HG03045 (cell line): ENCODE results near the gene CST6.
A peak's percentile ranks its signal among the peaks of the same experiment; 100 is the strongest.

Source experiments
- ATAC-seq: cut with Tn5 transposase; IDR thresholded peaks from one replicate; pipeline ENCODE4 v1.9.1; 2021; ENCODE audit warnings: mild to moderate bottlenecking, moderate library complexity; ENCODE audit not compliant: unreplicated experiment

Gene CST6

GRCh38 chr11:66045177-66045639, 33.4 kb downstream of the CST6 start:
- ATAC-seq: no peak

DNA sequence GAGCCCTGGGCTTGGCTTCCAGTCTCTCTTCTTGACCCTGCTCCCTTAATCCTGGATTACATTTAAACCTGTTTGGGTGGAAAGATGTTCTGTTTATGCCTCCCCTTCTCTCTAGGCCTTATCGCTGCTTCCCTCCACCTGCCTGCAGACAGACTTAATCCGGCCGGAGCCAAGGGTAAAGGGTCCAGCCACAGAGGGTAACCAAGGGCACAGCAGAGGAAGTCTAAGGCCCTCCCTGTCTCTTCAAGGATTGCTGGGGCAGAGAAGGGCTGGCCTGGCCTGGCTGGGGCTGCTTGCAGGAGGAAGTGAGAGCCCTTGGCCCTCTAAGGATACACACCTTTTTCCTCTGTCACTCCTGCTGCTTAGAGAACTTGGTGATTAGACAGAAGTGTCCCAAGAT, 35.1 kb downstream of the CST6 start:
- no peak for ATAC-seq

- ATAC-seq: no peak
Observed at GRCh38 chr11:66047541-66048365, 35.9 kb downstream of the CST6 start.

DNA sequence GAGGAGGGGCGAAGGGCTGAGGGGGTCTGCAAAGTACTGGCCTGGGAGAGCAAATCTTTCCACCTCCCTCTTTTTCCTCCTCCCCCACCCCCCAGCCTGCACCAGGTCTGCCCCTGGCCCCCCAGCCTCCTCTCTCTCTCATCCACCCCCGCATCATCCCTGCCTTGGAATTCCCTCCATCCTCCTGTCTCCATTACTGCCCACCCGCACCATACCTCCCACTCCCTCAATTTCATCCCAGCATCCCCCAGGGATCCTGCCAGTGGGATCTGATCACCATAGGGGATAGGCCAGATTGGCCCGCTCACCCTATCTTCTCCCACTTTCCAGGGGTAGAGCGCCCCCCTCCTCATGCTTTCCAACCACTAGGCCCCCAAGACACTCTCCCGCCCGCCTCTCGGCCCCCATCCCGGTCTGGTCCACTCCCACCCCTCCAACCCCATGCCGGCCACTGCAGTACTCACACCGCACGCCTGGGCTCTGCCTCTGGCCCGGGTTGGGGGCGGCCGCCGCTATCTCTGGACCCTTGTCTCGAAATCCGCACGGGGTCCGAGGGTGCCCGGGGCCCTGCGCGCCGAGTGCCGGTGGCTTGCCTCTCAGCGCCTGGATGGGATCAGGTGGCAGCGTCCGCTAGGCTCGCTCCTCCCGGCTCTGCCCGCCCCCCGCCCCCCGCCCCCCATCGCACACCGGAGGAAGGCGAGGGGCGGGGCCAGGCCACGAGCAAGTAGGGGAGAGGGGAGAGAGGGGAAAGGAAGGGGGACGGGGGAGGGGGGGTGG, 36.9 kb downstream of the CST6 start, which contains the start of gene GAL3ST3:
Gene GAL3ST3 (minus strand): TSS at position 615 of the 777 bp plus-strand sequence. CDS start 3,746 bp downstream, outside the sequence.
- no peak for ATAC-seq

GRCh38 chr11:66050581-66051231, 38.9 kb downstream of the CST6 start:
- ATAC-seq: no peak

DNA sequence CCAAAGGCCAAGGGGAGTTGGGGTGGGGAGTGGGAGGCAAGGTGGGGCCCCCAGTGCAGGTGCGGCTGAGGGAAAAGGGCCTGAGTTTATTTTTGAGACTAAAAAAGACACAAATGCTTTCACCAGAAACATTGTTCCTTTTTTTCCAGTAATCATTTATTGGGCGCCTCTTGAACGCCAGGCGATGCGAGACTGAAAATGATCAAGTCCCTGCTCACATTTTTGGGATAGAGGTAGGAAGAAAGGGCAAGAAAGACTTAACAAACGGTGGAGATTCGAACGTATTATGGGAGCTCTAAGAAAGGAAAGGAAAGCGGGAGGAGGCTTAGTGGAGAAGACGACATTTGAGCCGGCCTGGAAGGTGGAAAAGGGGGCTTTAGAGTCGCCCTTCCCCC, 39.6 kb downstream of the CST6 start:
- ATAC-seq: no peak

DNA sequence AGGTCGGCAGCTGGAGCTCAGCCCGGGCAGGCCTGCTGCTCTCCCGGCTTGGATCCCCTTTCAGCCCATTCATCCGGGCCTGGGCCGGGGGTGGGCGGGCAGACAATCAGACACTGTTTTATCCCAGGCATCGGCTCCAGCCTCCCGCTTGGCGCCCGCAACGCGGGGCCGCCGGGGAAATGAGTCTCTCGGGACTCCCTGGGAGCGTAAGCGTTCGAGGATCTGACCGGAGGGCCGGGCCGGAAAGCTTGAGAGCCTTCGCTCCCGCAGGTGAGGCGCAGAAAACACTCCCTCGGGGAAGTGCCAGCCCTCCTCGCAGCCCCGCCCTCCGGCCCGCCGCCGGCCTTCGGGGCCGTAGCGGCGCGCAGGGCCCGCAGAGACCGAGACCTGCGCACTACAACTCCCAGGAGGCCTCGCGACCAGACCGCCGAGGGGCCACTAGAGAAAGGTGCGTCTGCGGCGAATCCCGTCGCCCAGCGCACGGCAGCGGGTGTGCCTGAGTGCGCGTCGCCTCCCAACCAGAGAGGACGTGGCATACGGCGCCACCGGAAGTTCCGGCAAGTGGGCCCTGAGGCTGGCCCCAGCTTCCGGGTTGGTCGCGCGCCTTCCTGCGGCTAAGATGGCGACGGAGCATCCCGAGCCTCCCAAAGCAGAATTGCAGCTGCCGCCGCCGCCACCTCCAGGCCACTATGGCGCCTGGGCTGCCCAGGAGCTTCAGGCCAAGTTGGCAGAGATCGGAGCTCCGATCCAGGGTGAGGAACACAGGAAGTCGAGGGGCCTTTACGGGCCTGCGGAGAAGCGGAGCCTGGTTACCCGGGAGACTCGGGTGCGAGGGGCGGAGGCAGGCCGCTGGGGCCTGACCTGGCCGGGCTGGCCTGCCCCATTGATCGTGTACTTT, 40.2 kb downstream of the CST6 start, which contains the start of gene SF3B2:
Gene SF3B2 (plus strand): TSS at position 599 of the 898 bp plus-strand sequence. CDS start 21 bp downstream, at position 620.
- peak; percentile 94 for ATAC-seq

DNA sequence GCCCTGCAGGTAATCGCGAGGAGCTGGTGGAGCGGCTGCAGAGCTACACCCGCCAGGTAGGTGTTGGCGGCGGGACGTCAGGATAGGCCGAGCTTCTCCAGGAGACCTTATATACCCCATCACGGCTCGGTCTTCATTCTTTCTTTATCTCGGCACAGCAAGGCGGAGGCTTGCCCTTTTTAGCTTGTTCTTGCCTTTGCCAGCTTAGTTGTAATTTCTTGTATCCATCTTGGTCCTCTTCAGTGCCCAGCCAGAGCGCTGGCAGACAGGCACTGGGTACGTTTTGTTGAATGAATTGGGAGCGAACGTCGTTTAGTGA, 40.8 kb downstream of the CST6 start:
- no peak for ATAC-seq

DNA sequence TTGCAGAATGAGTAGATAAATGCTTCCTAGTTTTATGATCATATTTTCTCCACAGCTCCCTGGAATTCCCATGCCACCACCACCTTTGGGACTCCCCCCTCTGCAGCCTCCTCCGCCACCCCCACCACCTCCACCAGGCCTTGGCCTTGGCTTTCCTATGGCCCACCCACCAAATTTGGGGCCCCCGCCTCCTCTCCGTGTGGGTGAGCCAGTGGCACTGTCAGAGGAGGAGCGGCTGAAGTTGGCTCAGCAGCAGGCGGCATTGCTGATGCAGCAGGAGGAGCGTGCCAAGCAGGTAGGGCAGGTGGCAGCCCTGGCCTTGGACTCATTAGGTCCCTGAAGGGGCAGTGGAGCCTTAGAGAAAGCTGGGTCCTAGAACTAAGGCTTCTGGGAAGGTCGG, 43.2 kb downstream of the CST6 start:
- ATAC-seq: no peak

- ATAC-seq: no peak
Observed at GRCh38 chr11:66056501-66056900, 44.7 kb downstream of the CST6 start.

- ATAC-seq: no peak
Observed at GRCh38 chr11:66059966-66060680, 48.3 kb downstream of the CST6 start.

DNA sequence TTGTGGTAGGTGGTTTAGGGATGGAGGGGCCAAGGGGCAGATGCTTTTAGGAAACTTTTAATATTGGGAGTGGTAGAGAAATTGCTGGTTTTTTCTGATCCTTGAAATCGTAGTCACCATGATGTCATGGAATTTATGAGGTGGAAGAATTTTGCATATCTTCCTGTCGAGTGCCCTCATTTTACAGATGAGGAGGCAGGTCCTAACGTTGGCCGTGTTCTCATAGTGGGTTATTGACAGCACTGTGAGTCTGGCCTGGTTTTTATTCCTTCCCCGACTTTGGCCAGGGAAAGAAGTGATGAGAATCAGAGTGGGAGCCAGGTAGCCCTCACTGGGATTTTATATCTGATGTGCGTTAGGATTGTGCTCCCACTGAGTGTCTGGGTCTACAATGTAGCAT, 49.5 kb downstream of the CST6 start:
- no peak for ATAC-seq

- ATAC-seq: no peak
Observed at GRCh38 chr11:66062408-66062807, 50.6 kb downstream of the CST6 start.
